GM18508 (cell line): Measurements from ENCODE around the gene SCN2A.
A peak's percentile ranks its signal among the peaks of the same experiment; 100 is the strongest.

ENCODE experiments used
- ATAC-seq: cut with Tn5 transposase; IDR thresholded peaks from one replicate; pipeline ENCODE4 v1.9.1; 2021; ENCODE audit warnings: moderate number of reproducible peaks; ENCODE audit not compliant: insufficient read depth, unreplicated experiment

Gene SCN2A

DNA sequence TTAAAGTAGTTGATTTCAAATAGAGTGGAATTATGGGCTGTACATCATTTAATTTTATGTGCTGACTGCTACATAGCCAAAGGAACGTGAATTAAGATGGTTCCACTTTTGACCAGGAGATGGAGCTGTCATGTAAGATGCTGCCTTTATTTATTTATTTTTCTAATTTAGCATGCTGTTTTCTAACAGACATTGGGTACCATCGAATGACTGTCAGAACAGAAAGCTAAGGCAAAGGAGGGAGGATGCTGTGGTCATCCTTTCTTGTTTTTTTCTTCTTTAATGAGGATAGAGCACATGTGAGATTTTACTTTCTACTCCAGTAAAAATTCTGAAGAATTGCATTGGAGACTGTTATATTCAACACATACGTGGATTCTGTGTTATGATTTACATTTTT lies at the start of gene SCN2A:
Gene SCN2A (plus strand): TSS at position 185 of the 400 bp plus-strand sequence. CDS start 56,410 bp downstream, outside the sequence.
- ATAC-seq, result no peak

DNA sequence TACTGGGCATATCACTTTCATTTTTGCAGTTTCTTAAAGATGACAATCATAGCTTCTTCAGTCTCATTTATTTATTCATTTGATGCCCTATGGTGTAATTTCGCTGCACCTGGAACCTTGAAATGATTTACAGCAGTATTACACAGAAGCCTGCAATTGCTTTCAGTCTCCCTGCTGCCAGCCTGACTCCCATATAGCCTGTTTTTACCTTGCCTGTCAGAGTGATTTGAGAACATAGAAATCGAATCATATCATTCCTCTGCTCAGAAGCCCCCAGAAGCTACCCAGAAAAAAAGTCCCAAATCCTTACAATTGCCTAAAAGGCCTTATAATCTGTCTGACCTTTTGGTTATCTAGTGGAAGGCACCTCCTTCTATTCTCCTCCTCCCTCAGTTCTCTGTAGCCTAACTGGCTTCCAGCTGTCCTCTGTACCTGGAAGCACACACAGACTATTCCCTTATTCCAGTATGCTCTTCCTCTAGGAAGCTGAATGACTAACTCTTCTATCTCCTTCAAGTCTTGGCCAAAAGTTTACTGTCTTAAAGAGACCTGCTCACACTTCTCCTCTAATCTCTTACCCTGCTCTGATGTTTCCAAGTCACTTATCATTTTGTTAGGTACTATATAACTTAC lies 48.0 kb upstream of the SCN2A start:
- no peak for ATAC-seq

DNA sequence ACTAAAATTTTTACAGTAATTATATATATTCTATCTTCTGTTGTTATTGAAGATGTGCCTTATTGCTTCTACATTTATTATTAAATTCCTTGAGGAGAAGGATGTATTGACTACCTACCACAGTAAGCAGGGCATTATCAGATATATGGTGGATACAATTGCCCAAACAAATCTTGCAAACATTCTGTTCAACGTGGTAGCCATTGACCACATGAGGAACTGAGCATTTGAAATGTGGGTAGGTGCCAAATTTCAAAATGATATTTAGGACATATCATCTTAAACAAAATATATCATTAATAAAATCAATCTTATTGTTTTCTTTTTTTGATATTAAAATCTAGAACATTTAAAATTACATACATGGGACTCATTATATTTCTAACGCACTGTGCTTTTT lies 46.5 kb upstream of the SCN2A start:
- ATAC-seq, result peak; percentile 23

- ATAC-seq, result peak; percentile 97
Measured at GRCh38 chr2:165193178-165193777, 45.9 kb upstream of the SCN2A start.

DNA sequence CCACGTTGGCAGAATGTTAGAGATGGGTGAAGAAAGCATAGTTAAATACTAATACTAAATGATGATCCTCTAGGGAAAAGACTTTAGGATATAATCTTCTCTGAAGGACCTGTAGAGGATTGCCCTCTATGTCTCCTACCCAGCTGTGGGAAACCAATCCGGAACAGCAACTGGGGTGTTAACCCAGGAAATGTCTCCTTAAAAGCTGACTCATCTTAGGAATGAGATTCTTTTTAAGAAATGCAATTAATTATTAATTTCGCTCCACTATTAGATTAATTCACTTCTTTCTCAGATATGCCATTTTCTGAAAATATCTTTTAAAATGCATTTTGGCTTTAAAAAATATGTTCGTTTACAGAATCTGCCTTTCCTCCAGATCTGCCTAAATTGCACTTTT lies 42.8 kb upstream of the SCN2A start:
- ATAC-seq, result no peak

- ATAC-seq, result no peak
Measured at GRCh38 chr2:165197346-165197745, 41.9 kb upstream of the SCN2A start.

- ATAC-seq, result no peak
Measured at GRCh38 chr2:165198181-165198580, 41.0 kb upstream of the SCN2A start.

DNA sequence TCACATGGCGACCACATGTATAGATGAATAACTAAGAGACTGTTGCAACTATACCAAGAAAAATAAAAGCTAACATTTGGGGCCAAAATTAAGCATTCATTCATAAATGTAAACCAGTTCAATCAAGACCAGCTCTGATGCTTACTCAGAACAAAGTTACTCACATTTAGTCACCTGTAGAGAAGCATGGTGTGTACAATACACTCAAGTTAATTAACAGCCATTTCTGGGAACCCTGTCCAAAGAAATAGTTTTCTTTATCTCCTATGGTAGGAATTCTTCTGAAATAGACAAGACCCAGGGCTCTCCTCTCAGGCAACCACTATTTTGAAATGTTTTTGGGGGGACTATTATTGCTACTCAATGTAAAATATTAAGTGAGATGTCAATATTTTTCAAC lies 37.0 kb upstream of the SCN2A start:
- ATAC-seq, result no peak

DNA sequence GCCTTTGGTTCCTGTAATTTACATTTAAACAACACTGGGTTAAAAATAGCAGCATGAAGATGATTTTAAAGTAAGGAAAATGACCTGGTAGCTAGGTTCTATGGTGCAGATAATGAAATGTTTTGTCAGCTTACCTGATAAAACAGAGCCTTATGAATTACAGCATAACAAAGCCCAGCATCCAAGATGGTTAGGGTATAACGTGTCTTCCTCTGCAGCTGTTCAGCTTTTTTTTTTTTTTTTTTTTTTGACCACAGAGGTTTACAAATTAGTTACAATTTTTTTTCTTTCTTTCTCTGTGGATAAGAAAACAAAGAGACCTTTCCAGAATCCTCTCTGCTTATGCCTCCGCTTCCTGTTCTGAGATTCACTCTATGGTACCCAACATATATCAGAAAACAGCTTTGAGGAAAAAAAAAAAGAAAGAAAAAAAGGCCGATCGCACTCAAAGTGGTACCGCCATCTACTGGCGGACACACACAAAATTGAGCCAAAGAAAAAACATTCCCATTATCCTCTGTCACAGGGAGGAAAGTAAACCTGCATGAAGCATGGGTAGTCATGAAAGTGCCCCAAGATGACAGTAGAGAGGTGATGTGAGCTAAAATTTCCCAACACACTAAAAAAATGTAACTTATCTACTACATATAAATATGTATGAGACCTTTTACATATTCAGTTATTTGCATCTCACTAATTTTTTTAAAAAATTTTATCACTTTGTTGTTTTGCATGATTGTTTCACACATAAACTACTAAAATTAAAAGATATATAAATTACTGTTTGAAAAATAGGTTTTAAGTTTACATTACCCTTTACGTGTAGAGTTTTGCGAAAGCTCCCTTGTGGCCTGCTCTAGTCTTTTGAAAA lies 35.3 kb upstream of the SCN2A start, which contains the start of gene SCN3A:
Gene SCN3A (minus strand): TSS at position 362 of the 871 bp plus-strand sequence. CDS start 27,656 bp downstream, outside the sequence.
- ATAC-seq, result peak; percentile 69

DNA sequence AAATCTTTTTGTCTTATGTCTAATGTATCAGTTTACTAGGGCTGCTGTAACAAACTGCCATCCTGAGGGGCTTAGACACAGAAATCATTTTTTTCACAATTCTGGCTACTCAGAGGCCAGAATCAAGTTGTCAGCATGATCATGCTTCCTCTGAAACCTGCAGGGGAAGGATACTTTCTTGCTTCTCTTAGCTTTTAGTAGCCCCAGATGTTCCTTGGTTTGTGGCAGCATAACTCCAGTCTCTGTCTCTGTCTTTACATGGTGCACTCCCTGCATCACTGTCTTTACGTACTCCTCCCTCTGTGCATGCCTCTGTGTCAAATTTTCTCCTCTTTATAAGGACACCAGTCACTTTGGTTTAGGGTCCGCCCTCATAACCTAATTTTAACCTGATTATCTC lies 33.3 kb upstream of the SCN2A start:
- no peak for ATAC-seq

DNA sequence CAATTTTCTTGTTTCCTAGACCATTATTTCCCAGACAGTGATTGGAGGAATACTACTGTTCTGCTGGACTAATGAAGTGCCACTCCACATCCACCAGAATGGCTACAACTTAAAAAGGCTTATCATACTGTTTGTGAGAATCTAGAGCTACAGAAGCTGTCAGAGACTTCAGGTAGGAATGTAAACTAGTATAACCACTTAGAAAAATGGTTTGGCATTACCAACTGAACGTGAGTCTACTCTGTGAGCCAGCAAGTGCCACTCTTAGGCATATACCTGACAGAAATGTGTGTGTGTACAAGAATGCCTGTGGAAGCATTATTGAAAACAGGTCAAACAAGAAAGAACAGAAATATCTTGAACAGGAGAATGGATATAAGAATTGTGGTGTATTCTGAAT lies 31.1 kb upstream of the SCN2A start:
- no peak for ATAC-seq

- ATAC-seq, result no peak
Measured at GRCh38 chr2:165214093-165214492, 25.1 kb upstream of the SCN2A start.

DNA sequence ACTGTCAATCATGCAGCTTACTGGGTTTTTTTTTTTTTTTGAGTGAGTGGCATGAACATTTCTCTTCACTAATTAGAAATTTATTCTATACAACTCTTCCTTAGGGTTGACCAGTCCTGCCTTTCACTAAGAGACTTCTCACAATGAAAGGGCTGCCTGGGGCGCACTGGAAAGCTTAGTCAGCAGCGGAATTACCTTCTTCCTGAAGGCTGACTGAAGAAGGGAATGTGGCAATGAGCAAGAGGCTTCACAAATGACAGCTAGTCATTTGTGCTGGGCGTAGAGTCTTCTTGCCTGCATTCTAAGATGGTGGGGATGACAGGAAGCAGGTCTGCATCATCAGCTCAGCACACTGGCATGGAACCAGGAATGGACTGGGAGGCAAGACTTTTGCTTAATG lies 19.7 kb upstream of the SCN2A start:
- no peak for ATAC-seq

DNA sequence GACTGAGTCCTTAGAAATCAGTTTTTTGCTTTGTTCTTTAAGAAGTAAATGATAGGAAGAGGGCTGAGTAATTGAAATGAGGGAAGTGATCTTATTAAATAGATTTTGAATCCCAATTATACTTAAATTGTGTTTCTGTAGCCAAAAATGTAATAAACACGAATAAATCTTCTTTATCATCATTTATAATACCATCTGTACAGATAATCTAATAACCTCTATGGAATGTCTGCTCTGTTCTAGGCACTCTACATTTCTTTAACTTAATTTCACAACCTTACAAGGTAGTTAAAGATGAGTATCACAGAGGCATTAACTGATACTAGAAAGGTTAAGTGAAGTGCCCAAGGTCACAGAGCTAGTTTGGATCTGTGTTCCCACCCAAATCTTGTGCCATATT lies 14.3 kb upstream of the SCN2A start:
- no peak for ATAC-seq

- no peak for ATAC-seq
Measured at GRCh38 chr2:165227571-165227970, 11.6 kb upstream of the SCN2A start.

DNA sequence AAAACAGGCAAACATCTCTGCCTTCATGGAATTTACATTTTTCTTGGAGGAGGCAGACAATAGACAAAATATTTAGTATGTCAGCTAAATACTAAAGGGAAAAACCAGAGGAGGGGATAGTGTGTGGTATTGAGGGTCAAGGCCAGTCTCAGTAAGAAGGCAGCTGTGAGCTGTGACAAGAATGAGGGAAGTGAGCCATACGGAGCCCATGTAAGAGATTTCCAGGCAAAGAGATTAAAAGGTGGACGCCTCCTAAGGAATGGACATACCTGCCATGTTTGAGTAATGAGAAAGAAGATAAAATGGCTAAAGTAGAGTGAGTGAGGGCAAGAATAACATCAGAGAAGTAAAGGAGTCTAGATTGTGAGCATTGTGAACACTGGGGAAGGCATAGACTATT lies 2.2 kb upstream of the SCN2A start:
- no peak for ATAC-seq

- no peak for ATAC-seq
Measured at GRCh38 chr2:165238295-165238694, 919 bp upstream of the SCN2A start.

DNA sequence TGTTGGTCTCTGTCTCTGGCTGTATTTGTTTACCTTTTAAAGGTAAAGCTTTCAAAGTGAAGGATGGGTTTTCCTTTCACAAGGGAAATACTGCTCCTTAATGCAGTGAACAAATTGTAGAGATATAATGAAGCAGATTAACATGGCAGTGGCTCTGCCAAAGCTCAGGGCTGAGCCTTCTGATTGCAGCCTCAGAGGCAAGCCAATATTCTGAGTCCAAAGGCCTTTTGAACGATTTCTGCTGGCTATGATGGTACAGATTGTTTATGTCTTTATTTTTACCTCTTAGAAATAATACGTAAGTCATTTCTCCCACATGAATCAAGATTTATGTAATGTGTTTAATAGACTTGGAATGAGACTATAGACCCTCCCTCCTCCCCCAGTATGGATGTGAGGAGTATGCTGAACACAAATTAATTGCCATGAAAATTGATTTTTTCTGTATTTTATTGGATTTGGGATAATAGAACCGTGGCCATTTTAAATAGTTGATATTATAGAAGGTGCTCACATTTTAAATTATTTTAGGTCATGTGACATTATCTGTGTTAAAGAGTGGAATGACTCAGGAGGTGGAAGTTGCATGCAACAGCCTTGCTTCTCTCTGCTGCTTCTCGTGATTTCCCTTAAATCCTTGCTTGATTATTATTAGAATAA lies 772 bp downstream of the SCN2A start:
- ATAC-seq, result no peak

- no peak for ATAC-seq
Measured at GRCh38 chr2:165240916-165241315, 1.7 kb downstream of the SCN2A start.

- ATAC-seq, result no peak
Measured at GRCh38 chr2:165245081-165245793, 6.0 kb downstream of the SCN2A start.
